CD4-positive, alpha-beta T cell (primary cell): ENCODE results near the gene SLC17A9. TPM values are rescaled to one million over a fixed set of nuclear protein-coding genes. Genes with fewer than 3 reads are reported as not detected.

ENCODE experiments used
- ATAC-seq: fragments of 200-7000 bp; cut with Tn5 transposase; one replicate; pipeline ENCODE4 v1.10.0; 2022; ENCODE audit warnings: mild to moderate bottlenecking; ENCODE audit not compliant: poor library complexity
- CTCF ChIA-PET: fragments of 350-600 bp; sonication (Branson Sonifier 250); formaldehyde crosslinking; loops from one replicate; lab custom pipeline; 2021; ENCODE audit warnings: antibody characterized with exemption, inconsistent platforms; lab: Charles Lee
- POLR2A ChIA-PET: fragments of 350-600 bp; sonication (Branson Sonifier 250); formaldehyde crosslinking; loops from one replicate; lab custom pipeline; 2021; ENCODE audit warnings: antibody characterized with exemption, inconsistent platforms; lab: Charles Lee
- DNase-seq, 14 experiments: peaks; one replicate each; pipeline ENCODE4 v3.0.0-alpha.2; 2013 to 2020; ENCODE audit warnings: mixed read lengths in 2 of 14
- H3K27ac ChIP-seq, 2 donors: one replicate each; pipeline versions ENCODE4 v1.5.1 to v1.7.0; 2013; ENCODE audit warnings: low read length in 2 of 2, low read depth in 1 of 2, mild to moderate bottlenecking in 1 of 2
- H3K27me3 ChIP-seq, 2 experiments: 1 replicate in 1 of 2; 2 replicates in 1 of 2; pipeline versions ENCODE4 v1.6.1 to v1.7.0; 2013; ENCODE audit warnings: low read length in 2 of 2, control low read depth in 1 of 2, mild to moderate bottlenecking in 1 of 2, moderate library complexity in 1 of 2; ENCODE audit not compliant: insufficient read depth in 2 of 2, control insufficient read depth in 1 of 2
- H3K36me3 ChIP-seq: one replicate; pipeline ENCODE4 v1.6.1; 2013; ENCODE audit warnings: low read length, control low read depth; ENCODE audit not compliant: insufficient read depth
- H3K4me1 ChIP-seq: one replicate; pipeline ENCODE4 v1.6.1; 2013; ENCODE audit warnings: low read length, control low read depth; ENCODE audit not compliant: insufficient read depth
- H3K4me3 ChIP-seq: one replicate; pipeline ENCODE4 v1.5.1; 2013; ENCODE audit warnings: mild to moderate bottlenecking, low read length, moderate library complexity
- H3K9me3 ChIP-seq, 2 experiments: 1 replicate in 1 of 2; 2 replicates in 1 of 2; pipeline versions ENCODE4 v1.6.1 to v1.7.0; 2013; ENCODE audit warnings: low read length in 2 of 2, mild to moderate bottlenecking in 2 of 2, control low read depth in 1 of 2, moderate library complexity in 1 of 2; ENCODE audit not compliant: control insufficient read depth in 1 of 2, insufficient read depth in 1 of 2
- H3K27ac Mint-ChIP-seq: one replicate; pipeline ENCODE4 v1.8.0; 2020; ENCODE audit warnings: mixed read lengths
- H3K27me3 Mint-ChIP-seq: one replicate; pipeline ENCODE4 v1.8.0; 2021; ENCODE audit warnings: mixed read lengths
- H3K36me3 Mint-ChIP-seq: one replicate; pipeline ENCODE4 v1.8.0; 2021; ENCODE audit warnings: low read depth, mixed read lengths
- H3K4me1 Mint-ChIP-seq: one replicate; pipeline ENCODE4 v1.8.0; 2021; ENCODE audit warnings: low read depth, mixed read lengths
- H3K4me3 Mint-ChIP-seq: one replicate; pipeline ENCODE4 v1.8.0; 2020; ENCODE audit warnings: mild to moderate bottlenecking, mixed read lengths
- H3K9me3 Mint-ChIP-seq: one replicate; pipeline ENCODE4 v1.8.0; 2020; ENCODE audit warnings: mixed read lengths
- intact Hi-C, 2 experiments: fragments of 100-400 bp; cut with DNase I in 1 of 2; cut with micrococcal nuclease in 1 of 2; formaldehyde crosslinking; loops; one replicate each; pipeline versions ENCODE4 v1.15.1 to v1.9.0; 2023 to 2025; cut with DNase I, micrococcal nuclease
- total RNA-seq, 174 experiments: library from RNA in 2 of 174; stranded (reverse) in 2 of 174; gene quantifications; one replicate each; pipeline ENCODE4 v1.2.3 and lab custom pipeline; 2021 to 2026
- TF ChIP-seq, protein P1 (sequence below): fragments of 200-600 bp; IDR thresholded peaks from one replicate; pipeline ENCODE4 v1.8.0; 2022; ENCODE audit warnings: antibody characterized with exemption, mild to moderate bottlenecking

Gene SLC17A9
- total RNA-seq, 2 experiments from 2014 or later = 3.5 to 5.5 TPM

DNA sequence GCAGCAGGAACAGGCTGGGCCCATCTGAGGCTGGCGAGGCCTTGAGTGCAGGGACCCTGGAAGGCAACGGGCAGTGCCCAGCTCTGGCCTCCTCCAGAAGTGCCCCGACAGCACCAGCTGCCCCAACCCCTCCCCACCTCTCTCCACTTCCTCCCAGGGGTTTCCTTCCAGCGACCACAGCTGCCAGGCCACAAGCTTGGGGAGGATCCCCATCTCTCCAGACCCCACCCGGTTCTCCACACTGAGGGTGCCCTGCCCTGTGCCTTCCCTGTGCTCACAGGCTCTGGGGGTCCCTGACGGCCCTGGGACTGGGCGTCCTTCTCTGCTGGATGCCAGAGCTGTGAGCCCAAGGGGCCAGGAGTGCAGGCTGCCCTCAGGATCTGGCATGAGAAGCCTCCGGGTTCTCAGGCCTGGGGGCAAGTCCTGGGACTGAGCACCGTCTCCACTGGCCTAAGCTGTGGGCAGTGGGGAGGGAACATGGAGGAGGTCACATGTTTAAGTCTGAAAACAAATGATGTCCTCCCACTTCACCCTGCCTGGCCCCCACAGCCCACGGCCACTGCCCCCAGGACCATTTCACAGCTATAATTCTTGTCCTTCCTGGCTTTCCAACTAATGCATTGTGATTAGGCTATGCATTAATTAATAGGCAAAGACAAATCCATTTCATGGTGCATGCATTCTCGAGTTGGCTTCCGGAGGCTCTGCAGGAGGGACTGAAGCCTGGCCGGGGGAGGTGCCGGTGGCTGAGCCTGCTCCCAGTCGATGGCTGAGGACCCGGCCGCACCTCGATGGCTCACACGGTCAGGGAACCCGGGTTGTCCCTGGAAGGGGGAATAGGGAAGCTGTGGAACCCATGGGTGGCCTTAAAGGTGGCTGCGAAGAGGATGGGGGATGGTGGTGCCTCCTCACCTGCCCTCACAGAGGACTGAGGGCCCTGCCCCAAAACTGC, 29.9 kb downstream of the SLC17A9 start:
- Histone ChIP-seq H3K36me3 (no peaks in the 10 kb centered on the region), H3K27ac (no peak overlapping the region), H3K4me1 (peaks cover 50% of the 10 kb centered on the region), H3K9me3 (peaks cover 0 to 18% of the 10 kb centered on the region in 2 experiments), H3K27me3 (peaks cover 31 to 47% of the 10 kb centered on the region in 2 experiments), H3K4me3 (no peak overlapping the region)
- no peaks in the 10 kb centered on the region for H3K36me3 Mint-ChIP-seq
- peak in 1 of 14 experiments; percentile 19 for DNase-seq
- H3K4me1 Mint-ChIP-seq = peaks cover 36% of the 10 kb centered on the region
- no peak overlapping the region for H3K27ac Mint-ChIP-seq
- no peaks in the 10 kb centered on the region for H3K9me3 Mint-ChIP-seq
- POLR2A ChIA-PET = interaction anchor here (0.9 kb wide), 1 partner anchor 24 kb away, joined by 3 read pairs; the partner anchor contains the start of gene BHLHE23
- intact Hi-C loops = no loop called here
- H3K27me3 Mint-ChIP-seq = peaks cover 54% of the 10 kb centered on the region
- CTCF ChIA-PET = interaction anchor here (1.3 to 3.9 kb wide), 2 partner anchors 10 to 27 kb away, joined by 6 to 23 read pairs; no protein-coding TSS in a partner anchor
- no peak overlapping the region for H3K4me3 Mint-ChIP-seq
- TF ChIP-seq, protein P1, sequence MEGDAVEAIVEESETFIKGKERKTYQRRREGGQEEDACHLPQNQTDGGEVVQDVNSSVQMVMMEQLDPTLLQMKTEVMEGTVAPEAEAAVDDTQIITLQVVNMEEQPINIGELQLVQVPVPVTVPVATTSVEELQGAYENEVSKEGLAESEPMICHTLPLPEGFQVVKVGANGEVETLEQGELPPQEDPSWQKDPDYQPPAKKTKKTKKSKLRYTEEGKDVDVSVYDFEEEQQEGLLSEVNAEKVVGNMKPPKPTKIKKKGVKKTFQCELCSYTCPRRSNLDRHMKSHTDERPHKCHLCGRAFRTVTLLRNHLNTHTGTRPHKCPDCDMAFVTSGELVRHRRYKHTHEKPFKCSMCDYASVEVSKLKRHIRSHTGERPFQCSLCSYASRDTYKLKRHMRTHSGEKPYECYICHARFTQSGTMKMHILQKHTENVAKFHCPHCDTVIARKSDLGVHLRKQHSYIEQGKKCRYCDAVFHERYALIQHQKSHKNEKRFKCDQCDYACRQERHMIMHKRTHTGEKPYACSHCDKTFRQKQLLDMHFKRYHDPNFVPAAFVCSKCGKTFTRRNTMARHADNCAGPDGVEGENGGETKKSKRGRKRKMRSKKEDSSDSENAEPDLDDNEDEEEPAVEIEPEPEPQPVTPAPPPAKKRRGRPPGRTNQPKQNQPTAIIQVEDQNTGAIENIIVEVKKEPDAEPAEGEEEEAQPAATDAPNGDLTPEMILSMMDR = no peak
- ATAC-seq = no peak

DNA sequence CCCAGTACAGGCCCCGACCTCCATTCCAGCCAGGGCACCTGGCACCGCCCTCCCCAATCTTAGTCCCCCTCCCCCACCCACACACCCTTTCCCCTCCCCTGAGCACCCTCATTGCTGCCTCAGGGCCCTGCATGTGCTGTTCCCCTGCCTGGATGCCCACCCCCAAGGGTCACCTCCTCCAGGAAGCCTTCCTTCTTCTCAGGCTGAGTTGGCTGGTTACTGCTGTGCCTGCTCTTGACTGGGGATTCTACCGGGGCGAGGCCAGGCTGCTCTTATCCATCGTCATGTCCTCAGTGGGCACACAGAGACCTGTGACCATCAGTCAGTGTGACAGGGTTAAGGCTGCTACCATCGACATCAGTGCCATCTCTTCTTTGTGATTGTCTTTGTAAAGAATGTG, 30.7 kb downstream of the SLC17A9 start:
- POLR2A ChIA-PET = no interaction called here
- peaks cover 0 to 18% of the 10 kb centered on the region in 2 experiments for H3K9me3 ChIP-seq
- Mint-ChIP-seq H3K27me3 (peaks cover 46% of the 10 kb centered on the region), H3K9me3 (no peaks in the 10 kb centered on the region), H3K27ac (no peak overlapping the region), H3K4me3 (no peak overlapping the region), H3K36me3 (no peaks in the 10 kb centered on the region), H3K4me1 (peaks cover 27% of the 10 kb centered on the region)
- TF ChIP-seq, protein P1 = no peak
- H3K27ac ChIP-seq = no peak overlapping the region
- intact Hi-C loops = no loop called here
- ATAC-seq (no peak), DNase-seq (no peak)
- peaks cover 28 to 41% of the 10 kb centered on the region in 2 experiments for H3K27me3 ChIP-seq
- CTCF ChIA-PET = interaction anchor here (1.3 kb wide), 1 partner anchor 11 kb away, joined by 6 read pairs; no protein-coding TSS in a partner anchor
- no peaks in the 10 kb centered on the region for H3K36me3 ChIP-seq
- H3K4me3 ChIP-seq = no peak overlapping the region
- peaks cover 42% of the 10 kb centered on the region for H3K4me1 ChIP-seq

DNA sequence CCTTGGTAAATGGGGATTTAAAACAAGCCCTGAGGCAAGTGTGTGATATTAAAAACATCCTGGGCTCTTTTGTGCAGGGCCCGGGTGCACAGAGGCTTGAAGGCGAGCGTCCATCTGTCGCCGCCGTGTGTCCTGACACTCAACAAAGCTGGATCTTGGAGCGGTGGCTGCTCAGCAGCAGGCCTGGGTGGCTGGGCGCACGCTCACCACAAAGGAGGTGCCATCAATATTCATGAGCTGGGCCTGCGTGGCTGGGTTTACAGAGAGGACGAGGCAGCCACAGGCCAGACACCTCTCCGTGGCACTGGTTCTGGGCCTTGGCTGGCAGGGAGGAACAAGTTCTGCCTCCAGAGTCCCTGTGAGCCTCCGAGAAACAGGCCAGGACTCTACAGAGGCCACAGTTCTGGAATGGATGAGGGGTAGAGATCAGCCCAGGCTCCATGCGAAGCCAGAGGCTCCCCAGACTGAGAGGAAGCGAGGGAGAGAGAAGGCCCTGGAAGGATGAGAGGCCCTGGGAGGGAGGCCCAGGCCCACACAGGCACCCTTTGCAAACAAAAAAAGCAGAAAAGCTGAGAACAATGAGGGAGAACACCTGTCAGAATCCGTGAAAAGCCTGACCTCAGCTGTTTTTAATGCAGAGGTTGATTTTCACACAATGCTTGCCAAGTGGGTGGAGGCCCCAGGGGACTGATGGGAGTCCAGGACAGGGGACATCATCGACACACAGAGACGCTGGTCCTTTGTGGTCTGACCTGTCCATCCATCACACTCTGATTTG, 32.3 kb downstream of the SLC17A9 start:
- Histone ChIP-seq H3K9me3 (peaks cover 0 to 13% of the 10 kb centered on the region in 2 experiments), H3K4me1 (peaks cover 36% of the 10 kb centered on the region), H3K27me3 (peaks cover 11 to 27% of the 10 kb centered on the region in 2 experiments), H3K4me3 (no peak overlapping the region), H3K27ac (no peak overlapping the region), H3K36me3 (no peaks in the 10 kb centered on the region)
- intact Hi-C loops = no loop called here
- H3K4me3 Mint-ChIP-seq = no peak overlapping the region
- no peaks in the 10 kb centered on the region for H3K9me3 Mint-ChIP-seq
- peaks cover 32% of the 10 kb centered on the region for H3K27me3 Mint-ChIP-seq
- H3K36me3 Mint-ChIP-seq = no peaks in the 10 kb centered on the region
- no peak overlapping the region for H3K27ac Mint-ChIP-seq
- ChIA-PET CTCF (interaction anchor here (2.5 kb wide), 1 partner anchor 12 kb away, joined by 9 read pairs; no protein-coding TSS in a partner anchor), POLR2A (no interaction called here)
- DNase-seq = no peak
- no peak for ATAC-seq
- TF ChIP-seq, protein P1 = no peak
- peaks cover 20% of the 10 kb centered on the region for H3K4me1 Mint-ChIP-seq
